ENCODE data around the gene TMCO1. TPM values are rescaled to one million over a fixed set of nuclear protein-coding genes. Genes with fewer than 3 reads are reported as not detected.
"Not testable (repeated sequence)": the region's sequence is repeated elsewhere in the genome, so short reads cannot be mapped to it uniquely, and the experiment has no call there.

TMCO1 gene
- total RNA-seq, 2 donors from 2014 or later: 62.6 to 101 TPM

- Mint-ChIP-seq H3K9me3 (no peaks in the 10 kb centered on the region), H3K27ac (no peak overlapping the region), H3K36me3 (peaks cover 13% of the 10 kb centered on the region), H3K4me3 (no peak overlapping the region), H3K4me1 (ENCODE audit: low read depth in 2 of 2) (peaks cover 15 to 19% of the 10 kb centered on the region in 2 donors), H3K27me3 (no peaks in the 10 kb centered on the region)
- no peak for DNase-seq (ENCODE audit: low spot score)
- ATAC-seq: no peak
These were observed 4.1 kb upstream of the TMCO1 start for GRCh38 chr1:165772739-165773138.

GRCh38 chr1:165764277-165764676, 4.4 kb downstream of the TMCO1 start:
- DNase-seq (ENCODE audit: low spot score): no peak
- Mint-ChIP-seq H3K27me3 (no peaks in the 10 kb centered on the region), H3K4me1 (ENCODE audit: low read depth in 2 of 2) (peaks cover 31 to 57% of the 10 kb centered on the region in 2 donors), H3K9me3 (no peaks in the 10 kb centered on the region), H3K27ac (peak overlapping the region in 1 of 2 donors; percentile 6), H3K36me3 (peaks cover 49% of the 10 kb centered on the region), H3K4me3 (peak overlapping the region; percentile 0)
- no peak for ATAC-seq

- peaks cover 29 to 52% of the 10 kb centered on the region in 2 donors for H3K4me1 Mint-ChIP-seq (ENCODE audit: low read depth in 2 of 2)
- H3K27me3 Mint-ChIP-seq: no peaks in the 10 kb centered on the region
- H3K27ac Mint-ChIP-seq: no peak overlapping the region
- H3K4me3 Mint-ChIP-seq: no peak overlapping the region
- H3K9me3 Mint-ChIP-seq: no peaks in the 10 kb centered on the region
- H3K36me3 Mint-ChIP-seq: peaks cover 43% of the 10 kb centered on the region
- no peak for DNase-seq (ENCODE audit: low spot score)
- ATAC-seq: peak; percentile 74 to 82
These were observed 5.2 kb downstream of the TMCO1 start for GRCh38 chr1:165763442-165763841.

- ATAC-seq (no peak), DNase-seq (ENCODE audit: low spot score) (no peak)
- Mint-ChIP-seq H3K4me3 (no peak overlapping the region), H3K4me1 (ENCODE audit: low read depth in 2 of 2) (peaks cover 29 to 45% of the 10 kb centered on the region in 2 donors), H3K9me3 (no peaks in the 10 kb centered on the region), H3K36me3 (peaks cover 37% of the 10 kb centered on the region), H3K27me3 (no peaks in the 10 kb centered on the region), H3K27ac (no peak overlapping the region)
These were observed 5.9 kb downstream of the TMCO1 start for GRCh38 chr1:165762725-165763124.

- ATAC-seq (no peak), DNase-seq (ENCODE audit: low spot score) (no peak)
- Mint-ChIP-seq H3K9me3 (no peaks in the 10 kb centered on the region), H3K36me3 (peaks cover 8% of the 10 kb centered on the region), H3K27me3 (no peaks in the 10 kb centered on the region), H3K27ac (no peak overlapping the region), H3K4me3 (no peak overlapping the region), H3K4me1 (ENCODE audit: low read depth in 2 of 2) (peaks cover 7 to 25% of the 10 kb centered on the region in 2 donors)
These were observed 9.6 kb downstream of the TMCO1 start for GRCh38 chr1:165759095-165759494.

GRCh38 chr1:165755393-165756010, 13.2 kb downstream of the TMCO1 start:
- Mint-ChIP-seq H3K9me3 (no peaks in the 10 kb centered on the region), H3K4me3 (no peak overlapping the region), H3K27ac (no peak overlapping the region), H3K36me3 (no peaks in the 10 kb centered on the region), H3K27me3 (no peaks in the 10 kb centered on the region), H3K4me1 (ENCODE audit: low read depth in 2 of 2) (peaks cover 7 to 9% of the 10 kb centered on the region in 2 donors)
- no peak for ATAC-seq
- DNase-seq (ENCODE audit: low spot score): no peak

- H3K4me1 Mint-ChIP-seq (ENCODE audit: low read depth in 2 of 2): peaks cover 7 to 9% of the 10 kb centered on the region in 2 donors
- no peaks in the 10 kb centered on the region for H3K27me3 Mint-ChIP-seq
- no peak for ATAC-seq
- no peaks in the 10 kb centered on the region for H3K9me3 Mint-ChIP-seq
- H3K27ac Mint-ChIP-seq: no peak overlapping the region
- no peak overlapping the region for H3K4me3 Mint-ChIP-seq
- no peak for DNase-seq (ENCODE audit: low spot score)
- no peaks in the 10 kb centered on the region for H3K36me3 Mint-ChIP-seq
These were observed 14.7 kb downstream of the TMCO1 start for GRCh38 chr1:165753934-165754333.

- ATAC-seq (no peak), DNase-seq (ENCODE audit: low spot score) (no peak)
- Mint-ChIP-seq H3K36me3 (peaks cover 6% of the 10 kb centered on the region), H3K4me3 (no peak overlapping the region), H3K27ac (peak overlapping the region in 1 of 2 donors; percentile 0), H3K9me3 (no peaks in the 10 kb centered on the region), H3K4me1 (ENCODE audit: low read depth in 2 of 2) (peaks cover 0 to 10% of the 10 kb centered on the region in 2 donors), H3K27me3 (no peaks in the 10 kb centered on the region)
These were observed 20.1 kb downstream of the TMCO1 start for GRCh38 chr1:165748550-165748949.

- Mint-ChIP-seq H3K9me3 (no peaks in the 10 kb centered on the region), H3K36me3 (peaks cover 8% of the 10 kb centered on the region), H3K4me3 (no peak overlapping the region), H3K27ac (no peak overlapping the region), H3K4me1 (ENCODE audit: low read depth in 2 of 2) (peaks cover 0 to 10% of the 10 kb centered on the region in 2 donors), H3K27me3 (no peaks in the 10 kb centered on the region)
- ATAC-seq (no peak), DNase-seq (ENCODE audit: low spot score) (no peak)
These were observed 20.8 kb downstream of the TMCO1 start for GRCh38 chr1:165747632-165748447.

GRCh38 chr1:165744913-165745312, 23.8 kb downstream of the TMCO1 start:
- not testable (repeated sequence) for H3K27ac Mint-ChIP-seq; H3K9me3 Mint-ChIP-seq; ATAC-seq; H3K4me3 Mint-ChIP-seq; H3K27me3 Mint-ChIP-seq; DNase-seq (ENCODE audit: low spot score); H3K4me1 Mint-ChIP-seq (ENCODE audit: low read depth in 2 of 2)
- peaks cover 29% of the 10 kb centered on the region for H3K36me3 Mint-ChIP-seq

- H3K27ac Mint-ChIP-seq: peak overlapping the region in 1 of 2 donors; percentile 38
- H3K36me3 Mint-ChIP-seq: peaks cover 29% of the 10 kb centered on the region
- no peak for DNase-seq (ENCODE audit: low spot score)
- ATAC-seq: no peak
- no peak overlapping the region for H3K4me3 Mint-ChIP-seq
- H3K27me3 Mint-ChIP-seq: no peaks in the 10 kb centered on the region
- no peaks in the 10 kb centered on the region for H3K9me3 Mint-ChIP-seq
- peaks cover 0 to 9% of the 10 kb centered on the region in 2 donors for H3K4me1 Mint-ChIP-seq (ENCODE audit: low read depth in 2 of 2)
These were observed 26.5 kb downstream of the TMCO1 start for GRCh38 chr1:165742194-165742593.

GRCh38 chr1:165738794-165739193, 29.9 kb downstream of the TMCO1 start:
- Mint-ChIP-seq H3K27ac (no peak overlapping the region), H3K36me3 (peaks cover 29% of the 10 kb centered on the region), H3K9me3 (no peaks in the 10 kb centered on the region), H3K4me1 (ENCODE audit: low read depth in 2 of 2) (peaks cover 0 to 3% of the 10 kb centered on the region in 2 donors), H3K4me3 (no peak overlapping the region), H3K27me3 (no peaks in the 10 kb centered on the region)
- DNase-seq (ENCODE audit: low spot score): no peak
- no peak for ATAC-seq

- no peak overlapping the region for H3K27ac Mint-ChIP-seq
- H3K9me3 Mint-ChIP-seq: no peaks in the 10 kb centered on the region
- ATAC-seq: no peak
- peaks cover 0 to 3% of the 10 kb centered on the region in 2 donors for H3K4me1 Mint-ChIP-seq (ENCODE audit: low read depth in 2 of 2)
- no peak overlapping the region for H3K4me3 Mint-ChIP-seq
- peaks cover 20% of the 10 kb centered on the region for H3K36me3 Mint-ChIP-seq
- no peaks in the 10 kb centered on the region for H3K27me3 Mint-ChIP-seq
- no peak for DNase-seq (ENCODE audit: low spot score)
These were observed 31.5 kb downstream of the TMCO1 start for GRCh38 chr1:165737196-165737595.

- Mint-ChIP-seq H3K9me3 (no peaks in the 10 kb centered on the region), H3K4me1 (ENCODE audit: low read depth in 2 of 2) (peaks cover 0 to 3% of the 10 kb centered on the region in 2 donors), H3K27ac (no peak overlapping the region), H3K27me3 (no peaks in the 10 kb centered on the region), H3K36me3 (peaks cover 6% of the 10 kb centered on the region), H3K4me3 (no peak overlapping the region)
- DNase-seq (ENCODE audit: low spot score) (no peak), ATAC-seq (no peak)
These were observed 33.8 kb downstream of the TMCO1 start for GRCh38 chr1:165734906-165735305.
